Pulmonary artery endothelial cell (primary cell): ENCODE data around the gene WDR12. TPM values are rescaled to one million over a fixed set of nuclear protein-coding genes. Genes with fewer than 3 reads are reported as not detected.
"Not testable (repeated sequence)": the region's sequence is repeated elsewhere in the genome, so short reads cannot be mapped to it uniquely, and the experiment has no call there.

Source experiments
- DNase-seq: peaks from one replicate; pipeline ENCODE4 v3.0.0-alpha.2; 2011; ENCODE audit warnings: low read depth, low spot score
- total RNA-seq: library from RNA; depleted of rRNA; stranded (reverse); fragments of >200 nt; gene quantifications from 2 replicates; pipeline ENCODE4 v1.2.3, GENCODE V29; 2014

The WDR12 gene
- total RNA-seq, 1 donor from 2014 or later, result 29.5 TPM

GRCh38 chr2:202885190-202885589 is 26.3 kb downstream of the WDR12 start:
- DNase-seq, result no peak

GRCh38 chr2:202883987-202884675 is 27.3 kb downstream of the WDR12 start:
- no peak for DNase-seq

- DNase-seq, result no peak
These were observed 29.9 kb downstream of the WDR12 start for GRCh38 chr2:202881570-202881969.

GRCh38 chr2:202877699-202878098 is 33.8 kb downstream of the WDR12 start:
- DNase-seq, result no peak

GRCh38 chr2:202871300-202872141 is 40.0 kb downstream of the WDR12 start, which contains the start of gene ICA1L:
ICA1L (minus strand) TSS chr2:202871766; CDS start chr2:202829009, 42,757 bp downstream.
- no peak for DNase-seq

GRCh38 chr2:202870431-202871299 is 40.8 kb downstream of the WDR12 start:
- DNase-seq, result no peak

- no peak for DNase-seq
These were observed 49.5 kb downstream of the WDR12 start for GRCh38 chr2:202861987-202862386.

- no peak for DNase-seq
These were observed 52.9 kb downstream of the WDR12 start for GRCh38 chr2:202858601-202859000.

- not testable (repeated sequence) for DNase-seq
These were observed 62.1 kb downstream of the WDR12 start for GRCh38 chr2:202849343-202849742.

- DNase-seq, result no peak
These were observed 62.7 kb downstream of the WDR12 start for GRCh38 chr2:202848813-202849212.

- DNase-seq, result no peak
These were observed 63.6 kb downstream of the WDR12 start for GRCh38 chr2:202847693-202848524.

- no peak for DNase-seq
These were observed 66.8 kb downstream of the WDR12 start for GRCh38 chr2:202844656-202845055.

GRCh38 chr2:202842690-202843089 is 68.8 kb downstream of the WDR12 start:
- no peak for DNase-seq

- DNase-seq, result no peak
These were observed 70.2 kb downstream of the WDR12 start for GRCh38 chr2:202841090-202841867.

GRCh38 chr2:202831242-202832220 is 79.9 kb downstream of the WDR12 start:
- DNase-seq, result peak; percentile 13

- DNase-seq, result no peak
These were observed 86.6 kb downstream of the WDR12 start for GRCh38 chr2:202824901-202825300.
